Measurements from ENCODE around the gene ARTN.

Gene ARTN

GRCh38 chr1:43925846-43926245, 7.8 kb upstream of the ARTN start:
- DNase-seq = no peak

GRCh38 chr1:43930168-43930948, 3.2 kb upstream of the ARTN start:
- DNase-seq = peak; percentile 89

DNA sequence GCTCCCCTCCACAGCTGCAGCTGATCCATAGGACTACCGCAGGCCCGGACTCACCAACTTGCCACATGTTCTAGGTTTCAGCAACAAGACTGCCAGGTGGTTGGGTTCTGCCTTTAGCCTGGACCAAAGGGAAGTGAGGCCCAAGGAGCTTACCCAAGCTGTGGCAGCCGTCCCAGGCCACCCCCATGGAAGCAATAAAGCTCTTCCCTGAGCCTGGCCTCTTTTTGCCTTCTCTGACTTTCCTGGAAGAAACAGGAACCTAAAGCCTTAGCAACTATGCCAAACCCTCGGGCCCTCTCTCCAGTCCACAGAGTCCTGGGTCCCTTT, 2.7 kb upstream of the ARTN start:
- DNase-seq = no peak

GRCh38 chr1:43931711-43932660, 1.6 kb upstream of the ARTN start:
- no peak for DNase-seq

- peak; percentile 39 for DNase-seq
Measured at GRCh38 chr1:43932786-43933385, 715 bp upstream of the ARTN start.

- peak; percentile 30 for DNase-seq
Measured at GRCh38 chr1:43934101-43934985, 742 bp downstream of the ARTN start.

DNA sequence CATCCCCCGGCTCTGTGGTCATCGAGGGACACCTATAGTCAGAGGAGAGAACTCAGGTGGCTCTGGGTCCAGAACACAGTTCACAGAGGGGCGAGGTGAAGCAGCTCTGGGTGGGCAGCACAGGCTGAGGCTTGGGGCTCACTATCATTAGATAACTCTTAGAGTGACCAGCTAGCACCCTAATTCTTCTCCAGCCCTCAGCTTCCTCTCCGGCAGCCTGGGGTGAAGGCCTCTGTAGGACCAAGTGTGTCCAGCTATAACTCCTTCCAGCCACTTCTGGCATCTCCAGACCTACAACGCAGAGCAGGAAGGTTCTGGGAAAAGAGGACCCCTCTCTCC, 1.4 kb downstream of the ARTN start:
- no peak for DNase-seq

DNA sequence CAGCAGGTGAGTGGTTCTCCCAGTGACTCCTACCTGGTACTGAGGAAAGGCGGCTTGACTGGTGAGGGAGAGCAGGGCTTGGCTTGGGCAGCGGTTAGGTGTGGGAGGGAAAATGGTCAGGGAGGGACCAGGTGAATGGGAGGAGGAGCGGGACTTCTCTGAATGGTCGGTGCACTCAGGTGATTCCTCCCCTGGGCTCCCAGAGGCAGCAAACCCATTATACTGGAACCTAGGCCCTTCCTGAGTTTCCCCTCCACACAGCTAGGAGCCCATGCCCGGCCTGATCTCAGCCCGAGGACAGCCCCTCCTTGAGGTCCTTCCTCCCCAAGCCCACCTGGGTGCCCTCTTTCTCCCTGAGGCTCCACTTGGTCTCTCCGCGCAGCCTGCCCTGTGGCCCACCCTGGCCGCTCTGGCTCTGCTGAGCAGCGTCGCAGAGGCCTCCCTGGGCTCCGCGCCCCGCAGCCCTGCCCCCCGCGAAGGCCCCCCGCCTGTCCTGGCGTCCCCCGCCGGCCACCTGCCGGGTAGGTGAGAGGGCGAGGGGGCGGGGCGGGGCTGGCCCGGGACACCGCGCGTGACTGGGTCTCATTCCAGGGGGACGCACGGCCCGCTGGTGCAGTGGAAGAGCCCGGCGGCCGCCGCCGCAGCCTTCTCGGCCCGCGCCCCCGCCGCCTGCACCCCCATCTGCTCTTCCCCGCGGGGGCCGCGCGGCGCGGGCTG, 2.3 kb downstream of the ARTN start:
- no peak for DNase-seq

GRCh38 chr1:43936431-43937151, 3.0 kb downstream of the ARTN start:
- DNase-seq = no peak

DNA sequence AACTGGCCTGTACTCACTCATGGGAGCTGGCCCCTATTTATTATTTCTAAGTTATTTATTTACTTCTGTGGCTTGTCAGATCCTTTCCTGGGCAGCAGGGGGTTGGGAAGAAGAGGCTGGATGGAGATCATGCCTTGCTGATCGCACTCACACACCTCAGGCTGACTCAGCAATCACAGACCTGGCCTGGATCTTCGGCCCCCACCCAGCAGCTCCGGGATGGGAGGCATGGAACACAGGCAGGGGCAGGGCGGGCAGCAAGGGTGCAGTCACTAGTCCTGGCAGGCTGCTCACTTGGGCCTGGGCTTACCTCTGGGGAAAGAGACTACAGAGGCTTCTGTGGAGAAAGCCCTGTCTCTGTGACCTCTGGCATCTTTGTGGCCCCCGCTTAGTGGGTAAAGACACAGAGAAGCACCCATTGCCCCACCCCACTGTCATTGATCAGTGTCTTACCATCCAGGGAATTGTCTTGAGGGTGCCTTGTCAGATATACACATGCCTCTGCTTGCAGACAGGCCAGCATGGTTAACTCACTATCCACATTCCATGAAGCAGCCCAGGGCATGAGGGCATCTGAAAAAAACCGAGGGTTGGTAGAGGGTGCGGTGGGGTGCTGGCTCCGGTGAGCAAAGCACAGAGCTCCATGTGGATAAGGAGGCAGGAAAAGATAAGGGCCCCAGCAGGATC, 3.7 kb downstream of the ARTN start:
- DNase-seq = no peak

- no peak for DNase-seq
Measured at GRCh38 chr1:43938383-43938782, 4.8 kb downstream of the ARTN start.

- no peak for DNase-seq
Measured at GRCh38 chr1:43938892-43939587, 5.4 kb downstream of the ARTN start.

- DNase-seq = no peak
Measured at GRCh38 chr1:43942411-43942810, 8.8 kb downstream of the ARTN start.

DNA sequence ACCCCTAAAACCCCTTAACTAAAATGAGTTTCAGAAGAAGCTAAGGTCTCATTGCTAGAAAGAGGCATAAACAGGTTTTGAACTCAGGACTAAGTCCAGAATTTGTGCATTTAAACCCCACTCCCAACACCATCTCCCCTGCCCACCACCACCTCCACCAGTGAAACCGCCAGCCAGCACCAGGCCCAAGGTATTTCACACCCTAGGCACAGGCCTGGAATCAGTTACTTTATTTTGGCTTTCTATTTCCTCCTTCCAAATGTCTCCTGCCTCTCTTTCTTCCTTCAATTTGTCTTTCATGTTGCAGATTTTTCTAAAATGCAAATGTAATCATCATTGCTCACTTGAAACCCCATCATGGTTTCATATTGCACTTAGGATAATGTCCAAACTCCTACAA, 11.3 kb downstream of the ARTN start:
- DNase-seq = no peak

- no peak for DNase-seq
Measured at GRCh38 chr1:43945674-43946235, 12.2 kb downstream of the ARTN start.

- peak; percentile 96 for DNase-seq
Measured at GRCh38 chr1:43946236-43947060, 12.8 kb downstream of the ARTN start, which contains the start of gene IPO13. Gene IPO13 (plus strand): TSS chr1:43946950. CDS start chr1:43947601, 651 bp downstream.

DNA sequence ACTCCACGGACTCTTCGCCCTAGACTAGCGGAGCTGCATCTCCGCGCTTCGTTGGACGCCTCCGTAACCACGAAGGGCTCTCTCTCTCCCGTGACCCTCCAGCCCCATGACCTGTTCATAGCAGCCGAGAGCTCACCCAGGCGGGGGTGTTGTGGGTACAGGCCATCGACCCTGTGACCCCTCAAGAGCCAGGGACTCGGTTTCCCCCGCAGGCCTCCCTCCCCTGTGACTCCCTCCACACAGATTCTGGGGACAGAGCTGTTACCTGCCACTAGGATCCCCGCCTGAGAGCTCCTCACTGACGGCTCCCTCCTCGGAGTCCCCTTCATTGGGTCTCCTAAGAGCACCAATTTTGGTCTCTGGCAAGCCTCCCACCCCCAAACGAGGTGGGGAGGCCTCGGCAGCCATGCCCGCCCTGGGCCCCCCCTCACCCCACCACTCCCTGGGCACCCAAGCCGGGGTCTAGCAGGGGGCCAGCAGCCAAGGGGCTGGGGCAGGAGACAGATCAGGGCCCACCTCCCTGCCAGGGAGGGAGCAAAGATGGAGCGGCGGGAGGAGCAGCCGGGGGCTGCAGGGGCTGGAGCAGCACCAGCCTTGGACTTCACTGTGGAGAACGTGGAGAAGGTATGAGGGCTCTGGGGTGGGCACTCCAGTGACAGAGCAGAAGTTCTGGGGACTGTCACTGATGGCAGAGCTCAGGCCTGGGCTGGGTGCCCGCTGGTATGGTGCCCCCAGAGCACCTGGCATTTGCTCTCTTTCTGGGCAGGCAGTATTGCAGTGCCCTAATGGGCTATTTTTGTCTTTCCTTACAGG, 13.7 kb downstream of the ARTN start:
- no peak for DNase-seq
